ENCODE results near the gene DCUN1D2. TPM values are rescaled to one million over a fixed set of nuclear protein-coding genes. Genes with fewer than 3 reads are reported as not detected.

DCUN1D2 gene
- polyA plus RNA-seq, 3 donors: 3.1 to 16.7 (median 6.1) TPM

GRCh38 chr13:113446488-113446854, 44.0 kb downstream of the DCUN1D2 start:
- Mint-ChIP-seq H3K4me3 (no peak overlapping the region), H3K36me3 (peaks cover 6 to 16% of the 10 kb centered on the region in 2 donors), H3K27ac (no peak overlapping the region), H3K9me3 (peaks cover 8 to 22% (median 17%) of the 10 kb centered on the region in 7 donors), H3K27me3 (ENCODE audit: low read depth in 3 of 3) (peaks cover 0 to 2% (median 0%) of the 10 kb centered on the region in 3 donors), H3K4me1 (no peaks in the 10 kb centered on the region)
- WGBS (ENCODE audit: insufficient coverage): 100% methylated on average over 6 of the region's 9 CpGs
- Histone ChIP-seq H3K79me2 (ENCODE audit: insufficient read depth, low read length) (no peaks in the 10 kb centered on the region), H2AFZ (ENCODE audit: insufficient read depth, low read depth, low read length, poor library complexity, severe bottlenecking) (no peak overlapping the region), H3K27ac (ENCODE audit: low read depth in 1 of 2, low read length in 2 of 2) (no peak overlapping the region), H3K4me1 (ENCODE audit: control insufficient read depth in 1 of 2, insufficient read depth in 2 of 2, low read length in 2 of 2) (no peaks in the 10 kb centered on the region), H3K9me3 (replicated peaks in 1 of 2; ENCODE audit: control insufficient read depth in 1 of 2, insufficient read depth in 1 of 2, low read length in 2 of 2) (peaks cover 4 to 11% of the 10 kb centered on the region in 2 donors), H3K9ac (ENCODE audit: insufficient read depth, low read length, poor library complexity, severe bottlenecking) (no peak overlapping the region), H4K20me1 (ENCODE audit: insufficient read depth, low read length) (no peaks in the 10 kb centered on the region), H3K4me2 (replicated peaks; ENCODE audit: extremely low read depth, low read length, poor library complexity, severe bottlenecking) (no peak overlapping the region), H3K4me3 (replicated peaks in 1 of 3; ENCODE audit: low read depth in 2 of 3, low read length in 3 of 3) (no peak overlapping the region), H3K36me3 (replicated peaks in 1 of 2; ENCODE audit: control insufficient read depth in 1 of 2, insufficient read depth in 2 of 2, low read length in 2 of 2) (no peaks in the 10 kb centered on the region), H3K27me3 (ENCODE audit: control insufficient read depth in 2 of 2, insufficient read depth in 2 of 2, low read length in 2 of 2) (no peaks in the 10 kb centered on the region)
- intact Hi-C loops (cut with micrococcal nuclease): no loop called here
- TF ChIP-seq CTCF (IDR thresholded peaks at IDR 0.05): no peak
- DNase-seq: no peak

GRCh38 chr13:113445791-113446487, 44.6 kb downstream of the DCUN1D2 start:
- Mint-ChIP-seq H3K27me3 (ENCODE audit: low read depth in 3 of 3) (peaks cover 0 to 2% (median 0%) of the 10 kb centered on the region in 3 donors), H3K9me3 (peaks cover 8 to 24% (median 17%) of the 10 kb centered on the region in 7 donors), H3K4me3 (no peak overlapping the region), H3K4me1 (no peaks in the 10 kb centered on the region), H3K27ac (peak overlapping the region in 1 of 7 donors; percentile 30), H3K36me3 (peaks cover 6 to 16% of the 10 kb centered on the region in 2 donors)
- Histone ChIP-seq H3K9ac (ENCODE audit: insufficient read depth, low read length, poor library complexity, severe bottlenecking) (no peak overlapping the region), H2AFZ (ENCODE audit: insufficient read depth, low read depth, low read length, poor library complexity, severe bottlenecking) (no peak overlapping the region), H3K27me3 (ENCODE audit: control insufficient read depth in 2 of 2, insufficient read depth in 2 of 2, low read length in 2 of 2) (no peaks in the 10 kb centered on the region), H3K4me1 (ENCODE audit: control insufficient read depth in 1 of 2, insufficient read depth in 2 of 2, low read length in 2 of 2) (no peaks in the 10 kb centered on the region), H3K9me3 (replicated peaks in 1 of 2; ENCODE audit: control insufficient read depth in 1 of 2, insufficient read depth in 1 of 2, low read length in 2 of 2) (peaks cover 4 to 11% of the 10 kb centered on the region in 2 donors), H3K4me3 (replicated peaks in 1 of 3; ENCODE audit: low read depth in 2 of 3, low read length in 3 of 3) (no peak overlapping the region), H3K36me3 (replicated peaks in 1 of 2; ENCODE audit: control insufficient read depth in 1 of 2, insufficient read depth in 2 of 2, low read length in 2 of 2) (no peaks in the 10 kb centered on the region), H3K4me2 (replicated peaks; ENCODE audit: extremely low read depth, low read length, poor library complexity, severe bottlenecking) (no peak overlapping the region), H3K79me2 (ENCODE audit: insufficient read depth, low read length) (no peaks in the 10 kb centered on the region), H4K20me1 (ENCODE audit: insufficient read depth, low read length) (no peaks in the 10 kb centered on the region), H3K27ac (ENCODE audit: low read depth in 1 of 2, low read length in 2 of 2) (no peak overlapping the region)
- intact Hi-C loops (cut with micrococcal nuclease): no loop called here
- WGBS (ENCODE audit: insufficient coverage): 87% methylated on average over 11 of the region's 19 CpGs
- no peak for TF ChIP-seq CTCF (IDR thresholded peaks at IDR 0.05)
- no peak for DNase-seq
